ENCODE results near the gene TLX2. TPM values are rescaled to one million over a fixed set of nuclear protein-coding genes. Genes with fewer than 3 reads are reported as not detected.

Gene TLX2
- total RNA-seq, 2 donors from 2014 or later = 0.12 to 0.40 TPM

DNA sequence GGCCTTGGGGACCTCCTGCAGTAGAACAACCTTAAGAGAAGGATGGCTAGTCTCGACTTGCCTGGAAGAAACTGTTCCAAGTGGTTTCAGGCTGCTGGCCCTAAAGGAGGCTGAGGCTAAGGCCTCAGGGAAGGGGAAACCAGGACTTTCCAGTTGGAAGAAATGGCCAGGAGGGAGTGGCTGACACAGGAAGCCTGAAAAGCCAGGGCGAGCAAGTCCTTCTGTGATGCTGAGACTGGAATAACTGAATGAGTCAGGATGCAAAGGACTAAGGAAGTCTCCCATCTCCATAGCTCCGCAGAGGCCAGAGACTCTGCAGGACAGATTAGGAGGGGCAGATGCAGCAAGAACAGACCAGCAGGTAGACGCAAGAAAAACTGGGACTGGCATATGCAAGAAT, 22.9 kb downstream of the TLX2 start:
- TF ChIP-seq, protein P1, sequence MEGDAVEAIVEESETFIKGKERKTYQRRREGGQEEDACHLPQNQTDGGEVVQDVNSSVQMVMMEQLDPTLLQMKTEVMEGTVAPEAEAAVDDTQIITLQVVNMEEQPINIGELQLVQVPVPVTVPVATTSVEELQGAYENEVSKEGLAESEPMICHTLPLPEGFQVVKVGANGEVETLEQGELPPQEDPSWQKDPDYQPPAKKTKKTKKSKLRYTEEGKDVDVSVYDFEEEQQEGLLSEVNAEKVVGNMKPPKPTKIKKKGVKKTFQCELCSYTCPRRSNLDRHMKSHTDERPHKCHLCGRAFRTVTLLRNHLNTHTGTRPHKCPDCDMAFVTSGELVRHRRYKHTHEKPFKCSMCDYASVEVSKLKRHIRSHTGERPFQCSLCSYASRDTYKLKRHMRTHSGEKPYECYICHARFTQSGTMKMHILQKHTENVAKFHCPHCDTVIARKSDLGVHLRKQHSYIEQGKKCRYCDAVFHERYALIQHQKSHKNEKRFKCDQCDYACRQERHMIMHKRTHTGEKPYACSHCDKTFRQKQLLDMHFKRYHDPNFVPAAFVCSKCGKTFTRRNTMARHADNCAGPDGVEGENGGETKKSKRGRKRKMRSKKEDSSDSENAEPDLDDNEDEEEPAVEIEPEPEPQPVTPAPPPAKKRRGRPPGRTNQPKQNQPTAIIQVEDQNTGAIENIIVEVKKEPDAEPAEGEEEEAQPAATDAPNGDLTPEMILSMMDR (IDR thresholded peaks at IDR 0.05) = no peak
- Histone ChIP-seq H3K27ac (no peak overlapping the region), H3K9ac (ENCODE audit: low read depth in 2 of 2, low read length in 2 of 2) (no peak overlapping the region), H3K9me3 (no peaks in the 10 kb centered on the region), H3K4me1 (no peaks in the 10 kb centered on the region), H3K27me3 (no peaks in the 10 kb centered on the region), H3K36me3 (no peaks in the 10 kb centered on the region), H3K4me3 (no peak overlapping the region)
- intact Hi-C loops (cut with DNase I) = no loop called here
- DNase-seq = no peak

DNA sequence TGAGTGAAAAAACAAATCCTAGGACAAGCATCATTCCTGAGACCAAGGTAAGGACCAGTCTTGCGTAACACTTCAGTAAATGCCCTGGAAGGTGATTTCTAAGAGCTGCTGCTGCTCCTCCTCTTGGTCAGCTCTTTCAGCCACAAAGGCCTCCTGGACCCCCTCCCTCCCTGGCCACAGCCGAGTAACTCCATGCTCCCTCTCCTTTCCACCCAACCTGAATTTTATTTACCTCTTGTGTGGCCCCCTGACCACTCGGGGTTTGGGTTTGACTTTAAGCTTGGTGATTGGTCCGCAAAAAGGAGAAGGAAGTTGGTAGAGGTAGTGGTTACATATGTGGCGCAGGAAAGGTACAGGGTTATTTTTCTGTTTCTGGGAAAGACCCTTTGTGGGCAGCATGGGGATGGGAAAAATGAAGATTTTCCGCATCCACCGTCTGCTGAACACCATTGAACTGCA, 24.7 kb downstream of the TLX2 start:
- H3K9me3 ChIP-seq = no peaks in the 10 kb centered on the region
- intact Hi-C loops (cut with DNase I) = no loop called here
- no peaks in the 10 kb centered on the region for H3K36me3 ChIP-seq
- H3K27ac ChIP-seq = no peak overlapping the region
- H3K9ac ChIP-seq (ENCODE audit: low read depth in 2 of 2, low read length in 2 of 2) = no peak overlapping the region
- TF ChIP-seq, protein P1 (IDR thresholded peaks at IDR 0.05) = no peak
- H3K27me3 ChIP-seq = no peaks in the 10 kb centered on the region
- no peak for DNase-seq
- no peak overlapping the region for H3K4me3 ChIP-seq
- H3K4me1 ChIP-seq = no peaks in the 10 kb centered on the region

DNA sequence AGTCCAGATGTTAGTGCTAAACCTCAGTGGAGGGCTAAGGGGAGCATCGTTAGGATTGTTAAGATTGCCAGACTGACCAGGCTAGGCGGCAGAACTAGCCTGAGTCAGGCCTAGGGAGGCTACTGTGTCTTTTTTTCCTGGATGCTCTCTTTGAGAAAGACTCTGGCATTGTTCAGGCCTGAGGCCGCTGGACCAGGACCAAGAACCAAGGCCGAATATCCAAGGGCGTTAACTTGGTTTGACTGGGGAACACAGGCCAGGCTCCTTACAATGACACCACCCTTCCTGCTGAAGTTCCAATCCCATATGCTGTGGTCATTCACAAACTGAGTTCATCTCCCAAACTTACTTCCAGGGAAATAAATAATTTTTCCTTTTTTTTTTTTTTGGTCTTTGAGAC, 26.0 kb downstream of the TLX2 start:
- H3K27me3 ChIP-seq = no peaks in the 10 kb centered on the region
- H3K4me1 ChIP-seq = no peaks in the 10 kb centered on the region
- no peaks in the 10 kb centered on the region for H3K9me3 ChIP-seq
- H3K27ac ChIP-seq = no peak overlapping the region
- intact Hi-C loops (cut with DNase I) = no loop called here
- no peak overlapping the region for H3K9ac ChIP-seq (ENCODE audit: low read depth in 2 of 2, low read length in 2 of 2)
- no peak overlapping the region for H3K4me3 ChIP-seq
- no peak for DNase-seq
- H3K36me3 ChIP-seq = no peaks in the 10 kb centered on the region
- TF ChIP-seq, protein P1 (IDR thresholded peaks at IDR 0.05) = no peak

DNA sequence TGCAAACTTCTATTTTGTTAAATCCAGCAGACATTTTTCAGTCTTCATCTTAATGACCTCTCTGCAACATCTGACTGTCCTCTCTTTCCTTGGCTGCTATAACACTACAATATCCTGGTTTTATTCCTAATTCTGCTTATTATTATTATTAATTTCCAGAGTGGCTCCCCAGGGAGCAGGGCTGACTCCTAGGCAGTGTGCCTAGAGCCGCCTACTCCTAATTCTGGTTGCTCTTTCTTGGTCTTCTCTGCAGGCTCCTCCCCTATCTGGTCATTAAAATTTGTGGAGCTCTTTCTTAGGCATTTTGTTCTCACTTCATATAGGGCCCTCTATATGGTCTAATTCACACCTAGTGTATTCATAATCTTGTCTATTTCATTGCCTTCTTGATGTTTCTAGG, 28.7 kb downstream of the TLX2 start:
- Histone ChIP-seq H3K4me1 (no peaks in the 10 kb centered on the region), H3K27me3 (no peaks in the 10 kb centered on the region), H3K9me3 (no peaks in the 10 kb centered on the region), H3K27ac (no peak overlapping the region), H3K36me3 (no peaks in the 10 kb centered on the region), H3K4me3 (no peak overlapping the region), H3K9ac (ENCODE audit: low read depth in 2 of 2, low read length in 2 of 2) (no peak overlapping the region)
- TF ChIP-seq, protein P1 (IDR thresholded peaks at IDR 0.05) = no peak
- no peak for DNase-seq
- intact Hi-C loops (cut with DNase I) = no loop called here

DNA sequence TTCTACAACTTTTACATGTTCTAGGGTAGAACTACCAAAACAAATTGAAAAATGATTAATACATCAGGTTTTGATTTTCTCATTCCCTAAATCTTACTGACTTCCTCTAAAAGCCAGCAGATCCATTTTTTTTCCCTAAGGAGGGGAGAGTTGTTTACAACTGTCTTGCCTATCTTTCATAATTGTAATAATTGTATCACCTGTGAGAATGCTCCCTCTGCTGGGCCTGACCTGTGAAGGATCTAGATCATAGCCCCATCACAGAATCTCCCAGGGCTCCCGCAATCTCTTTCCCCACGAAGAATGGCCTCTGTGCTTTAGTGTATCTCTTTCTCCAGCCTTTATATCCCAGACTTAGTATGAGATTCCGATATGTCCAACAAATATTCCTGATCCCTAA, 30.4 kb downstream of the TLX2 start:
- H3K4me1 ChIP-seq = no peaks in the 10 kb centered on the region
- no peak overlapping the region for H3K27ac ChIP-seq
- H3K36me3 ChIP-seq = no peaks in the 10 kb centered on the region
- intact Hi-C loops (cut with DNase I) = no loop called here
- DNase-seq = no peak
- TF ChIP-seq, protein P1 (IDR thresholded peaks at IDR 0.05) = no peak
- H3K9ac ChIP-seq (ENCODE audit: low read depth in 2 of 2, low read length in 2 of 2) = no peak overlapping the region
- H3K4me3 ChIP-seq = no peak overlapping the region
- no peaks in the 10 kb centered on the region for H3K9me3 ChIP-seq
- no peaks in the 10 kb centered on the region for H3K27me3 ChIP-seq

DNA sequence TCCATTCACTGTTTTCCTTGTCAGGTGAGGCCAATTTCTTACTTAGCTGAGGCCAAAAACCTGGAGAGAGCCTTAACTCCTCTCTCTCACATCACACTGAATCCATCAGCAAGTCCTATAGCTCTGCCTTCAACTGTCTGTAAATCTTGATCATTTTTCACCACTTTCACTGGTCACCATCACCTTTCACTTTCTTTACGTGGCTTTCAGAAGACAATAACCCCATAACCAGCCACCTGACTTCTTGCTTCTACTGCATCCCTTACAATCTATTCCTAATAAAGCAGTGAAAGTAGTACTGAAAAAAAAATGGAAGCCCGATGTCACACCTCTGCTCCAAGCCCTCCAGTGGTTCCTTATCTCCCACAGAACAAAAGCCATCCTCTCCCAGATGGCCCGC, 31.8 kb downstream of the TLX2 start:
- H3K27me3 ChIP-seq = no peaks in the 10 kb centered on the region
- H3K9me3 ChIP-seq = no peaks in the 10 kb centered on the region
- DNase-seq = no peak
- no peak overlapping the region for H3K27ac ChIP-seq
- no peaks in the 10 kb centered on the region for H3K4me1 ChIP-seq
- H3K4me3 ChIP-seq = no peak overlapping the region
- intact Hi-C loops (cut with DNase I) = no loop called here
- H3K36me3 ChIP-seq = no peaks in the 10 kb centered on the region
- no peak overlapping the region for H3K9ac ChIP-seq (ENCODE audit: low read depth in 2 of 2, low read length in 2 of 2)
- TF ChIP-seq, protein P1 (IDR thresholded peaks at IDR 0.05) = no peak
